Activated CD8-positive, alpha-beta T cell treated with anti-CD3 and anti-CD28 coated beads for 36 hours (primary cell): ENCODE data around the gene NUDT15. TPM values are rescaled to one million over a fixed set of nuclear protein-coding genes. Genes with fewer than 3 reads are reported as not detected.

Experiments
- ATAC-seq: fragments of 200-7000 bp; cut with Tn5 transposase; one replicate; pipeline ENCODE4 v1.10.0; 2021; ENCODE audit warnings: mild to moderate bottlenecking, moderate library complexity
- CTCF ChIA-PET: fragments of 350-600 bp; sonication (Branson Sonifier 250); formaldehyde crosslinking; loops from one replicate; lab custom pipeline; 2021; ENCODE audit warnings: antibody characterized with exemption; lab: Charles Lee
- POLR2A ChIA-PET: fragments of 350-600 bp; sonication (Branson Sonifier 250); formaldehyde crosslinking; loops from one replicate; lab custom pipeline; 2021; ENCODE audit warnings: antibody characterized with exemption; lab: Charles Lee
- DNase-seq: peaks from one replicate; pipeline ENCODE4 v3.0.0-alpha.2; 2020
- H3K27ac Mint-ChIP-seq: one replicate; pipeline ENCODE4 v1.8.0; 2021; ENCODE audit warnings: mild to moderate bottlenecking, mixed read lengths
- H3K27me3 Mint-ChIP-seq: one replicate; pipeline ENCODE4 v1.8.0; 2021; ENCODE audit warnings: mixed read lengths
- H3K36me3 Mint-ChIP-seq: one replicate; pipeline ENCODE4 v1.8.0; 2021; ENCODE audit warnings: low read depth, mixed read lengths
- H3K4me1 Mint-ChIP-seq: one replicate; pipeline ENCODE4 v1.8.0; 2021; ENCODE audit warnings: low read depth, mixed read lengths
- H3K4me3 Mint-ChIP-seq: one replicate; pipeline ENCODE4 v1.8.0; 2021; ENCODE audit warnings: mild to moderate bottlenecking, moderate library complexity, mixed read lengths
- H3K9me3 Mint-ChIP-seq: one replicate; pipeline ENCODE4 v1.8.0; 2021; ENCODE audit warnings: mixed read lengths
- CTCF ChIP-seq: fragments of 200-600 bp; IDR thresholded peaks from one replicate; pipeline ENCODE4 v1.8.0; 2022; ENCODE audit warnings: antibody characterized with exemption, mild to moderate bottlenecking
- intact Hi-C: fragments of 100-400 bp; cut with micrococcal nuclease; formaldehyde crosslinking; loops from one replicate; pipeline ENCODE4 v1.10.0; 2022
- total RNA-seq, 2 experiments: library from RNA; stranded (reverse); gene quantifications; one replicate each; pipeline ENCODE4 v1.2.3, GENCODE V29; 2021

NUDT15 gene
- total RNA-seq, 2 experiments from 2014 or later = 22.8 to 23.5 TPM

DNA sequence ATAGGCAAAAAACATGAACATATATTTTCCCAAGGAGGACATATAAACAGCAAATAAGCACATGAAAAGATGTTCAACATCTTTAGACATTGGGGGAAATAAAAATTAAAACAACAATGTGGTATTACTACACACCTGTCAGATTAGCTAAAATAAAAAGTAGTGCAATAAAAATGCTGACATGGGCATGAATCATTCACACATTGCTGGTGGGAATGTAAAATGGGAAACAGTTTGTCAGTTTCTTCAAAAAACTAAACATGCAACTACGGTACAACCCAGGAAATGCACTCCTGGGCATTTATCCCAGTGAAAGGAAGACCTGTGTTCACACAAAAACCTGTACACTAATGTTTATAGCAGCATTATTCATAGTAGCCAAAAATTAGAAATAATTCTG is 31.1 kb upstream of the NUDT15 start:
- ChIA-PET CTCF (interaction anchor here (1.5 to 1.7 kb wide), 2 partner anchors 8 to 11 kb away, joined by 3 to 4 read pairs; no protein-coding TSS in a partner anchor), POLR2A (no interaction called here)
- DNase-seq (no peak), ATAC-seq (no peak)
- H3K4me3 Mint-ChIP-seq = no peak overlapping the region
- intact Hi-C loops = no loop called here
- peaks cover 5% of the 10 kb centered on the region for H3K4me1 Mint-ChIP-seq
- H3K27ac Mint-ChIP-seq = no peak overlapping the region
- no peak for TF ChIP-seq CTCF
- H3K9me3 Mint-ChIP-seq = no peaks in the 10 kb centered on the region
- peaks cover 2% of the 10 kb centered on the region for H3K36me3 Mint-ChIP-seq
- H3K27me3 Mint-ChIP-seq = no peaks in the 10 kb centered on the region

- Mint-ChIP-seq H3K36me3 (peaks cover 4% of the 10 kb centered on the region), H3K4me3 (no peak overlapping the region), H3K27ac (no peak overlapping the region), H3K4me1 (no peaks in the 10 kb centered on the region), H3K9me3 (no peaks in the 10 kb centered on the region), H3K27me3 (no peaks in the 10 kb centered on the region)
- ATAC-seq (no peak), DNase-seq (no peak)
- ChIA-PET POLR2A (no interaction called here), CTCF (no interaction called here)
- intact Hi-C loops = no loop called here
- no peak for TF ChIP-seq CTCF
Measured at GRCh38 chr13:48009284-48009683, 28.2 kb upstream of the NUDT15 start.

DNA sequence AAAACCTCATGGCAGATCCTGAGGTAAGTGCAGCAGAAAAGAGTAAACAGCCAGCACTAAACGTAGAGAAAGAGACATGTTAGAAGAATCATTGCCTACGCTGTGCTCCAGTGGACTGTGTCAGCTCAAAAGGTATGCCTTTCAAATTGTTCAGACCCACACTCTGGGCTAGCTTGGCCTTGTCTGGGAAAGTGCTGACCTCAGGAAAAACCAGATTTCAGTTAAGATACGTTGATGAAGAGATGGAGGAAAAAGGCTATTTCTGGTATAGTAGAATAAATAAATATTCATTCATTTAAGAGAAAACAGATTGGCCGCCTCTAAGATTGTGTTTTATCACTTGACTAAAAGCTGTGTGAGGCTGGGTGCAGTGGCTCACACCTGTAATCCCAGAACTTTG is 26.8 kb upstream of the NUDT15 start:
- ChIA-PET CTCF (no interaction called here), POLR2A (no interaction called here)
- H3K36me3 Mint-ChIP-seq = peaks cover 4% of the 10 kb centered on the region
- H3K4me3 Mint-ChIP-seq = no peak overlapping the region
- TF ChIP-seq CTCF = no peak
- no peak overlapping the region for H3K27ac Mint-ChIP-seq
- intact Hi-C loops = no loop called here
- no peaks in the 10 kb centered on the region for H3K4me1 Mint-ChIP-seq
- DNase-seq (no peak), ATAC-seq (no peak)
- no peaks in the 10 kb centered on the region for H3K9me3 Mint-ChIP-seq
- no peaks in the 10 kb centered on the region for H3K27me3 Mint-ChIP-seq

DNA sequence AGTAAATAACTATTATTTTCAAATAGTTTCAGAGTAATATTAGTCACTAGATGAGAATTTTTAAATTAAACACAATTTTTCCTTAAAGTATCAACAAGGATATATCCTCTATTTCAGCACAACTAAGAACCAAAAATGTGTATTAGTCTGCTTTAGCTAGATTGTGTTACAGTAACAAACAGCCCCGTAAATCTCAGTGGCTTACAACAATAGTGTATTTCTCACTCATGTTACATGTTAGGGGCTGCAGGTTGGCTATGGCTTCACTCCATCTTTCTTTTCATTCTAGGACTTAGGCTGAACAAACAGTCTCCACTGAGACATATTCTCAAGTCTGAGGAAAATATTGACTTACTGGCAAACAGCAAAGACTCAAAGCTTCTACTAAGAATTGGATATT is 24.9 kb upstream of the NUDT15 start:
- intact Hi-C loops = no loop called here
- Mint-ChIP-seq H3K27ac (no peak overlapping the region), H3K36me3 (peaks cover 4% of the 10 kb centered on the region), H3K27me3 (no peaks in the 10 kb centered on the region), H3K4me1 (no peaks in the 10 kb centered on the region), H3K4me3 (no peak overlapping the region), H3K9me3 (no peaks in the 10 kb centered on the region)
- no peak for DNase-seq
- CTCF ChIA-PET = no interaction called here
- POLR2A ChIA-PET = no interaction called here
- no peak for ATAC-seq
- TF ChIP-seq CTCF = no peak

GRCh38 chr13:48014359-48014758 is 23.2 kb upstream of the NUDT15 start:
- ChIA-PET CTCF (interaction anchor here (1.7 kb wide), 1 partner anchor 9 kb away, joined by 4 read pairs; no protein-coding TSS in a partner anchor), POLR2A (interaction anchor here (0.6 to 0.9 kb wide), 2 partner anchors 28 to 104 kb away, joined by 3 read pairs; no protein-coding TSS in a partner anchor)
- intact Hi-C loops = no loop called here
- Mint-ChIP-seq H3K4me3 (no peak overlapping the region), H3K4me1 (no peaks in the 10 kb centered on the region), H3K27ac (no peak overlapping the region), H3K27me3 (no peaks in the 10 kb centered on the region), H3K9me3 (no peaks in the 10 kb centered on the region), H3K36me3 (peaks cover 4% of the 10 kb centered on the region)
- DNase-seq (no peak), ATAC-seq (no peak)
- no peak for TF ChIP-seq CTCF
